GM12875 (cell line): ENCODE measurements around the gene PML.
A peak's percentile ranks its signal among the peaks of the same experiment; 100 is the strongest.
"Not testable (repeated sequence)": the region's sequence is repeated elsewhere in the genome, so short reads cannot be mapped to it uniquely, and the experiment has no call there.

Experiments
- H3K4me3 ChIP-seq: one replicate; pipeline ENCODE4 v1.5.1; 2011; ENCODE audit warnings: low read depth, low read length, control low read depth
- TF ChIP-seq, protein P1 (sequence below): IDR thresholded peaks from 2 replicates; pipeline ENCODE4 v1.5.1; 2011; ENCODE audit warnings: low read depth, mild to moderate bottlenecking, control low read depth, inconsistent platforms, low read length, moderate library complexity, borderline replicate concordance; ENCODE audit not compliant: insufficient read depth

Gene PML

DNA sequence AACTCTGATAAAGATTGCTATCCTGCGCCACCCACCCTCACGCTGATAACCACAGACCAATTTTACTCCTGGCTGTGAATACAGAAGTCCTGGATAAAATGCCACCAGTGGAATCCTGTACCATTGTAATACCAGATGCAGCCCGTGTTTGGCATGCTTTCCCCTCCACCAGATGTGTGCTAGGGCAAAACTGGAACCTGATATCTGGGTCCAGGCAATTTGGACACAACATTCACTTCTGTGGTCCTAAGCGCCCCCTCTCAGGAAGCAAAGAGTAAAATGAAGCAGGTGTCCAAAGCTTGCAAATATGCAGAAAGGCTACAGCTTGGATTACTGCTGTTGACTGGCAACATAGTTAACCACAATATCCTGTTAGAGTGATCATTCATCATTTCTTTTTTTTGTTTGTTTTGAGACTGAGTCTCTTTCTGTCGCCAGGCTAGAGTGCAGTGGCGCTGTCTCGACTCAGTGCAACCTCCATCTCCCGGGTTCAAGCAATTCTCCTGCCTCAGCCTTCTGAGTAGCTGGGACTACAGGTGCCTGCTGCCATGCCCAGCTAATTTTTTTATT lies 35.4 kb upstream of the PML start:
- no peak overlapping the region for H3K4me3 ChIP-seq
- TF ChIP-seq, protein P1, sequence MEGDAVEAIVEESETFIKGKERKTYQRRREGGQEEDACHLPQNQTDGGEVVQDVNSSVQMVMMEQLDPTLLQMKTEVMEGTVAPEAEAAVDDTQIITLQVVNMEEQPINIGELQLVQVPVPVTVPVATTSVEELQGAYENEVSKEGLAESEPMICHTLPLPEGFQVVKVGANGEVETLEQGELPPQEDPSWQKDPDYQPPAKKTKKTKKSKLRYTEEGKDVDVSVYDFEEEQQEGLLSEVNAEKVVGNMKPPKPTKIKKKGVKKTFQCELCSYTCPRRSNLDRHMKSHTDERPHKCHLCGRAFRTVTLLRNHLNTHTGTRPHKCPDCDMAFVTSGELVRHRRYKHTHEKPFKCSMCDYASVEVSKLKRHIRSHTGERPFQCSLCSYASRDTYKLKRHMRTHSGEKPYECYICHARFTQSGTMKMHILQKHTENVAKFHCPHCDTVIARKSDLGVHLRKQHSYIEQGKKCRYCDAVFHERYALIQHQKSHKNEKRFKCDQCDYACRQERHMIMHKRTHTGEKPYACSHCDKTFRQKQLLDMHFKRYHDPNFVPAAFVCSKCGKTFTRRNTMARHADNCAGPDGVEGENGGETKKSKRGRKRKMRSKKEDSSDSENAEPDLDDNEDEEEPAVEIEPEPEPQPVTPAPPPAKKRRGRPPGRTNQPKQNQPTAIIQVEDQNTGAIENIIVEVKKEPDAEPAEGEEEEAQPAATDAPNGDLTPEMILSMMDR = no peak

DNA sequence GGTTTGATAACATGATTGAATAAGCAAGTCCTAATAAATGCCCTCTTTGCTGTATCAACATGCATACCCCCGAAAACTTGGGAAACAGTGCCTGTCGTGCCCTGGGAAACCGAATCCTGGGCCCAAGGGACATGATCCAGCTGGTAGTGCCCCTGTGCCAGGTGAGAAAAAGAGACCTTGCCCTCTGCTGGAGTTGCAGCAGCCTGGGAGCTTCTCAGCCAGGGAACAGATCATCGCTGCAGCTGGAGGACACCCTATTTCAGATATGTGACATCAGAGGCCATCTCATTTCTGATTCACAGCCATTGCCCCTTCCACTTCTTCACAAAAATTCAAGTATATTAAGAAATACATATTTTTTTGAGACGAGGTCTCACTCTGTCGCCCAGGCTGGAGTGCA lies 34.7 kb upstream of the PML start:
- TF ChIP-seq, protein P1 = no peak
- H3K4me3 ChIP-seq = no peak overlapping the region

DNA sequence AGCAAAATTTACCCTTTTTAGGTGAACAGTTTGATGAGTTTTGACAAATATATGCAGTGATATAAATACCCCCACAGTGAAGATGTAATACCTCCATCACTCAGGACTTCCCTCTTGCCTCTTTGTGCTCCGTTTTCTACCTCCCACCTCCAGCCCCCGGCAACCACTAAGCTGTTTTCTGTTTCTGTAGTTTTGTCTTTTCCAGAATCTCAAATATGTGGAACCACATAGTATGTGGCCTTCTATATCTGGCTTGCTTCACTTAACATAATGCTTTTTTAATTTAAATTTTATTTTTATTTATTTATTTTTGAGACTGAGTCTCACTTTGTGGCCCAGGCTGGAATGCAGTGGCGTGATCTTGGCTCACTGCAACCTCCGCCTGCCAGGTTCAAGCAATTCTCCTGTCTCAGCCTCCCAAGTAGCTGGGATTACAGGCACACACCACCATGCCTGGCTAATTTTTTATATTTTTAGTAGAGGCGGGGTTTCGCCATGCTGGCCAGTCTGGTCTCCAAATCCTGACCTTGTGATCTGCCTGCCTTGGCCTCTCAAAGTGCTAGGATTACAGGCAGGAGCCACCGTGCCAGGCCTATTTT lies 33.9 kb upstream of the PML start:
- not testable (repeated sequence) for H3K4me3 ChIP-seq

DNA sequence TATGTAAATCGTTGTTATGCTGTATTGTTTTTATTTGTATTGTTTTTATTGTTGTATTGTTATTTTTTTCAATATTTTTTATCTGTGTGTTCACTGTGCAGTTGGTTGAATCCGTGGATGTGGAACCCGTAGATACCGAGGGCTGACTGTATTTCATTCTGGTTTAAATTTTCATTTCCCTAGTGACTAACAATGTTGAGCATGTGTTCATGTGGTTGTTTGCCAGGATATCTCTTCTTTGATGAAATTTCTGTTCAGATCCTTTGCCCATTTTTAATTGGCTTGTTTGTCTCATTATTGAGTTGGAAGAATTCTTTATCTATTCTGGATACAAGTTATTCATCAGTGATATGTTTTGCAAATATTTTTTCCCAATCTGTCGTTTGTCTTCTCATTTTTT lies 32.1 kb upstream of the PML start:
- TF ChIP-seq, protein P1 = no peak

DNA sequence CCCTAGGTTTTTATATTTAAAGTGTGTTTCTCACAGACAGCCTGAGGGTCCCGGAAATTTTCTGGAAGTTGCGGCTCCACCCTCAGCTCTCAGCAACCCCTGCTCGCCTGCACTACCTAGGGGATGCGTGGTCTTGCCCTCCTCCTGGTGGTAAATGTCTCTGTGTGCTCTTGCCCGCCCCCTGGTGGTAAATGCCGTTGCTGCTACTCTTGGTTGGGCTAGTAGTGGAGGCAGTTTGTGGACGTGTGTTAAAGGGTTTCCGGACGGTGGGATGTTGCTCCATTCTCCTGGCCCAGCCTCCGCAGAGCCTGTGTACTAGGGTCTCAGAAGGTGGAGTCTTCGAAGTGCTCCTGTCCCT lies 29.8 kb upstream of the PML start:
- H3K4me3 ChIP-seq = peak overlapping the region; percentile 28
- TF ChIP-seq, protein P1 = peak; percentile 95

More for the DNA sequence above, 32.1 kb upstream of the PML start:
- H3K4me3 ChIP-seq = no peak overlapping the region

DNA sequence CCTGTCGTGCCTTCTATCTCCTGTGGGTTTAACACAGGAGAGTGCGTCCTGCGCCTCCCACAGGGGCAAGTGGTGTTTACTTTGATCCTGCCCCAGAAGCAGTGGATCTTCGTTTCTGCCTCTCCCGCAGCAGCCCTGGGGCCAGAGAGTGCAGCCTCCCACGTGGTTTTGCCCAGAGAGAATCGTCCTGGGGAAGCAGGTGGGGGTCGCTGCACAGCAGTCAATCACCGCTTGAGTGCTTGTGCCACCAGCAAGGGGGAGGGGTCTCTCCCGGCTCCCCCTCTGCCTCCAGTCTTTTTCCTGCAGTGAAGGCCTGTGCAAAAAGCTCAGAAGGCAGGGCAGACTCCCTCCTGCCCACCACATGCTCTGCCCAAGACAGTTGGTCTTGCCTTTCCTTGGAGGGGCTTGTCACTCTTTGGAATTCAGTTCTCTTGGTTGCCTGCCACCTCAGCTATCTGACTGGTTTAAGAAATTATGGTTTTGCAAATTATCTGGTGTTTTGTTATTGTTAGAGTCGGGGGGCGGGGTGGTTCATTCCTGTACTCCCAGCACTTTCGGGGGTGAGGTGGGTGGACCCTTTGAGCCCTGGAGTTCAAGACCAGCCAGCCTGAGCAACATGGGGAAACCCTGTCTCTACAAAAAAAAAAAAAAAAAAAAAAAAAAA lies 29.3 kb upstream of the PML start:
- H3K4me3 ChIP-seq = peak overlapping the region; percentile 28
- TF ChIP-seq, protein P1 = no peak

DNA sequence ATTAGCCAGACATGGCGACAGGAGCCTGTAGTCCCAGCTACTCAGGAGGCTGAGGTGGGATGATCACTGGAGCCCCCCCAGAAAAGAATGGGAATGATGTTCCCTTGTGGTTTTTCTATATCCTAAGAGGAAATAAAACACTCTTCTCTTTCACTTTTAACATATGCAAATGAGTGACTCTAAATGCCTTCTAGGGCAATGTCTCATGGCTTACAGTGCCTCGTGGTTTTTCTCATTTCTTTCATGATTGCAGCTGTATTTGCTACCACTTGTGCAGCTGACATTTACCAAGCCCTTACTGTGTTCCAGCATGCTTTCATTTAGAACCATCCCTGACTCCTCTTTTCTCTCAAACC lies 28.8 kb upstream of the PML start:
- TF ChIP-seq, protein P1 = no peak

More for the DNA sequence above, 28.8 kb upstream of the PML start:
- H3K4me3 ChIP-seq = no peak overlapping the region
